HepG2 (cell line): Measurements from ENCODE around the gene LSR. TPM values are rescaled to one million over a fixed set of nuclear protein-coding genes. Genes with fewer than 3 reads are reported as not detected.
A peak's percentile ranks its signal among the peaks of the same experiment; 100 is the strongest.

Experiments used
- ARID4A ChIP-seq: sonication (generic); formaldehyde crosslinking; IDR thresholded peaks from 2 replicates; pipeline ENCODE4 v1.5.0; 2020; ENCODE audit warnings: mild to moderate bottlenecking, missing genetic modification reagents, borderline replicate concordance
- ASH2L ChIP-seq: fragments of 300-600, 200-600 bp; sonication (generic); IDR thresholded peaks from 2 replicates; pipeline ENCODE4 v1.7.0; 2017; ENCODE audit warnings: low read depth, mild to moderate bottlenecking, moderate library complexity, mixed read lengths, low read length; ENCODE audit not compliant: insufficient read length
- CBFB ChIP-seq: sonication (generic); formaldehyde crosslinking; IDR thresholded peaks from 2 replicates; pipeline ENCODE4 v1.4.0; 2020; ENCODE audit warnings: missing genetic modification reagents
- HMGXB4 ChIP-seq, 2 experiments: sonication (generic) in 1 of 2; formaldehyde crosslinking in 1 of 2; IDR thresholded peaks; 2 replicates each; pipeline versions ENCODE4 v1.4.0 to v1.6.1; 2018 to 2020; ENCODE audit warnings: missing genetic modification reagents in 2 of 2, borderline replicate concordance in 1 of 2, low read depth in 1 of 2, mild to moderate bottlenecking in 1 of 2, missing biosample characterization in 1 of 2
- SAP130 ChIP-seq: IDR thresholded peaks from 2 replicates; pipeline ENCODE4 v1.6.1; 2016; ENCODE audit warnings: low read depth
- ZFX ChIP-seq: sonication (generic); formaldehyde crosslinking; IDR thresholded peaks from 2 replicates; pipeline ENCODE4 v1.4.0; 2020; ENCODE audit warnings: mild to moderate bottlenecking, low read depth, missing genetic modification reagents, moderate library complexity
- ZHX2 ChIP-seq, 2 experiments: sonication (generic) in 1 of 2; formaldehyde crosslinking in 1 of 2; IDR thresholded peaks; 2 replicates each; pipeline versions ENCODE4 v1.6.1 to v1.9.0; 2014 to 2022; ENCODE audit warnings: antibody characterized with exemption in 1 of 2, borderline replicate concordance in 1 of 2, inconsistent platforms in 1 of 2, low read depth in 1 of 2, missing genetic modification reagents in 1 of 2
- ZNF138 ChIP-seq: sonication (generic); formaldehyde crosslinking; IDR thresholded peaks from 2 replicates; pipeline ENCODE4 v1.5.0; 2020; ENCODE audit warnings: mild to moderate bottlenecking, low read depth, missing genetic modification reagents
- ZNF33A ChIP-seq: sonication (generic); formaldehyde crosslinking; IDR thresholded peaks from 2 replicates; pipeline ENCODE4 v1.5.1; 2020; ENCODE audit warnings: missing genetic modification reagents, mild to moderate bottlenecking, moderate library complexity, borderline replicate concordance
- ZNF562 ChIP-seq: sonication (generic); formaldehyde crosslinking; IDR thresholded peaks from 2 replicates; pipeline ENCODE4 v1.8.0; 2022; ENCODE audit warnings: missing genetic modification reagents, borderline replicate concordance
- ZNF615 ChIP-seq: sonication (generic); formaldehyde crosslinking; IDR thresholded peaks from 2 replicates; pipeline ENCODE4 v1.5.0; 2020; ENCODE audit warnings: mild to moderate bottlenecking, missing genetic modification reagents, borderline replicate concordance
- ZSCAN20 ChIP-seq: sonication (generic); formaldehyde crosslinking; IDR thresholded peaks from 2 replicates; pipeline ENCODE4 v1.4.0; 2020; ENCODE audit warnings: missing genetic modification reagents, mild to moderate bottlenecking, borderline replicate concordance
- polyA plus RNA-seq, 8 experiments: library from polyadenylated mRNA; depleted of rRNA in 3 of 8; stranded (reverse) in 7 of 8; unstranded in 1 of 8; fragments of >200 nt; fragmentation: Illumina TruSeq in 4 of 8; extraction: Trizol in 4 of 8; gene quantifications; 2 replicates each; pipeline versions ENCODE4 v1.2.1 to v1.2.3, GENCODE V29; 2011 to 2016; ENCODE audit warnings: low read depth in 4 of 8, missing spikeins in 1 of 8, mixed read lengths in 1 of 8; ENCODE audit not compliant: insufficient read depth in 1 of 8
- total RNA-seq, 5 experiments: library from RNA; depleted of rRNA; stranded (reverse); fragments of >200 nt; fragmentation: Illumina TruSeq; extraction: Trizol; gene quantifications; 2 replicates each; pipeline ENCODE4 v1.2.3, GENCODE V29; 2016; ENCODE audit warnings: low read depth in 1 of 5
- TF ChIP-seq, protein P1 (sequence below): sonication (generic); formaldehyde crosslinking; IDR thresholded peaks from 2 replicates; pipeline ENCODE4 v1.5.0; 2020; ENCODE audit warnings: missing genetic modification reagents

LSR gene
- total and polyA plus RNA-seq, 2 of the 13 experiments (the other 11 are each of a cell fraction or from before 2014, with no cell fraction given) = 29.2 to 79.2 TPM

- TF ChIP-seq ZHX2 (IDR thresholded peaks at IDR 0.05; ENCODE audit: low read depth) (no peak), ZHX2 (CRISPR knock-in tag; IDR thresholded peaks at IDR 0.05; ENCODE audit: borderline replicate concordance) (no peak), ASH2L (peak; percentile 48), ZSCAN20 (CRISPR knock-in tag) (peak; percentile 44; the same call in 1 of the 2 replicates), ZNF138 (CRISPR knock-in tag) (no peak), CBFB (CRISPR knock-in tag) (0 out of 2 replicates have a peak, but pooled peaks have one; percentile 3), ZNF615 (CRISPR knock-in tag) (no peak), ZNF33A (no peak), ARID4A (CRISPR knock-in tag) (peak; percentile 37; the same call in 1 of the 2 replicates), HMGXB4 (CRISPR knock-in tag; IDR thresholded peaks at IDR 0.05; ENCODE audit: borderline replicate concordance in 1 of 2, low read depth in 1 of 2) (peak in 1 of 2 experiments; percentile 19; a peak in 1 of 4 replicates), ZNF562 (no peak), SAP130 (CRISPR knock-in tag) (no peak; the same call in 1 of the 2 replicates), ZFX (peak; percentile 4; the same call in 1 of the 2 replicates)
- TF ChIP-seq, protein P1, sequence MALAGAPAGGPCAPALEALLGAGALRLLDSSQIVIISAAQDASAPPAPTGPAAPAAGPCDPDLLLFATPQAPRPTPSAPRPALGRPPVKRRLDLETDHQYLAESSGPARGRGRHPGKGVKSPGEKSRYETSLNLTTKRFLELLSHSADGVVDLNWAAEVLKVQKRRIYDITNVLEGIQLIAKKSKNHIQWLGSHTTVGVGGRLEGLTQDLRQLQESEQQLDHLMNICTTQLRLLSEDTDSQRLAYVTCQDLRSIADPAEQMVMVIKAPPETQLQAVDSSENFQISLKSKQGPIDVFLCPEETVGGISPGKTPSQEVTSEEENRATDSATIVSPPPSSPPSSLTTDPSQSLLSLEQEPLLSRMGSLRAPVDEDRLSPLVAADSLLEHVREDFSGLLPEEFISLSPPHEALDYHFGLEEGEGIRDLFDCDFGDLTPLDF = 0 out of 2 replicates have a peak, but pooled peaks have one; percentile 34
Observed at GRCh38 chr19:35267818-35268535, 19.2 kb downstream of the LSR start (continued).
